Fibroblast of villous mesenchyme (primary cell): ENCODE data around the gene TUBGCP3. TPM values are rescaled to one million over a fixed set of nuclear protein-coding genes. Genes with fewer than 3 reads are reported as not detected.

Experiments
- DNase-seq: peaks from one replicate; pipeline ENCODE4 v3.0.0-alpha.2; 2010; ENCODE audit warnings: low read depth
- H3K4me3 ChIP-seq: 2 replicates; pipeline ENCODE4 v1.5.1; 2011; ENCODE audit warnings: low read depth, mild to moderate bottlenecking, low read length
- CTCF ChIP-seq: IDR thresholded peaks from 2 replicates; pipeline ENCODE4 v1.5.1; 2012; ENCODE audit warnings: low read depth, mild to moderate bottlenecking, low read length; ENCODE audit not compliant: insufficient read depth
- total RNA-seq: library from RNA; depleted of rRNA; stranded (reverse); fragments of >200 nt; gene quantifications from 2 replicates; pipeline ENCODE4 v1.2.3, GENCODE V29; 2012

Gene TUBGCP3
- total RNA-seq, 1 donor, result 15.5 TPM

GRCh38 chr13:112531263-112531794 lies 56.6 kb downstream of the TUBGCP3 start:
- H3K4me3 ChIP-seq, result no peak overlapping the region
- TF ChIP-seq CTCF, result no peak
- no peak for DNase-seq

GRCh38 chr13:112530861-112531260 lies 57.1 kb downstream of the TUBGCP3 start:
- H3K4me3 ChIP-seq, result no peak overlapping the region
- DNase-seq, result no peak
- no peak for TF ChIP-seq CTCF

GRCh38 chr13:112529216-112529615 lies 58.7 kb downstream of the TUBGCP3 start:
- DNase-seq, result no peak
- TF ChIP-seq CTCF, result no peak
- H3K4me3 ChIP-seq, result no peak overlapping the region

GRCh38 chr13:112526146-112526853 lies 61.7 kb downstream of the TUBGCP3 start:
- H3K4me3 ChIP-seq, result no peak overlapping the region
- no peak for TF ChIP-seq CTCF

GRCh38 chr13:112525356-112525945 lies 62.5 kb downstream of the TUBGCP3 start:
- DNase-seq, result no peak
- TF ChIP-seq CTCF, result no peak
- no peak overlapping the region for H3K4me3 ChIP-seq

More at GRCh38 chr13:112526146-112526853, 61.7 kb downstream of the TUBGCP3 start:
- DNase-seq, result no peak

- TF ChIP-seq CTCF, result no peak
- DNase-seq, result peak; percentile 56
- H3K4me3 ChIP-seq, result no peak overlapping the region
These were observed 65.4 kb downstream of the TUBGCP3 start for GRCh38 chr13:112522578-112522977.
